HL-60/S4 treated with retinoic acid at 250 ng/mL for 4 days and 3 days (cell line): ENCODE measurements around the gene APOE.
"Not testable (repeated sequence)": the region's sequence is repeated elsewhere in the genome, so short reads cannot be mapped to it uniquely, and the experiment has no call there.

ENCODE experiments used
- in situ Hi-C: fragments of 300-500 bp; cut with MboI; formaldehyde crosslinking; loops from 2 replicates; pipeline ENCODE4 v1.7.0; 2022; ENCODE audit warnings: low sequenced_read_pairs

The APOE gene

DNA sequence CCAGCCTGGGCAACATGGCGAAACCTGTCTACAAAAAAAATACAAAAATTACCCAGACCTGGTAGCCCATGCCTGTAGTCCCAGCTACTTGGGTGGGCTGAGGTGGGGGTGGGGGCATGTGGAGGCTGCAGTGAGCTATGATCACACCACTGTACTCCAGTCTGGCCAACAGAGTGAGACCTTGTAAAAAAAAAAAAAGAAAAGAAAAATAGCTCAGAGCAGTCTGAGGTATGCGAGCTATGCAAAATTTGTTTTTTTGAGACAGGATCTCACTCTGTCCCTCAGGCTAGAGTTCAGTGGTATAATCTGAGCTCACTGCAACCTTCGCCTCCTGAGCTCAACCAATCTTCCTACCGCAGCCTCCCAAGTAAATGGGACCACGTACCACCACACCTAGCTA lies 21.7 kb upstream of the APOE start:
- in situ Hi-C loops = no loop called here

DNA sequence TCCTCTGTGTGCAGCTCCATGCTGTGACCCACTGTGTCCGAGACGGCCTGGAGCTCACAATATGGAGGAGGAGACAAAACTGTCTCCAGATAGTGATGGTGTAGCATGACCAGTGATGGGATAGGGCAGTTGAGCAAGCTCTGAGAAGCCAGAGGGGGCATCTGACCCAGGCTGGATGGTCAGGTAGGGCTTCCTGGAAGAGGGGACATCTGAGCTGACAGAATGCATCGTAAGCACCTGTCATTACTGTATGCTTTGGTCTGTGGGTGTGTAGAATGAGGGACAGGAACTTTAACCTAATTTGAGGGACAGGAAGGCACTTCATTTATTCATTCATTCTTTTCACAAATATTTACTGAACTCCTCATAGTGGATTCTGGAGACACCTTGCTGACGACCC lies 21.0 kb upstream of the APOE start:
- in situ Hi-C loops = no loop called here

DNA sequence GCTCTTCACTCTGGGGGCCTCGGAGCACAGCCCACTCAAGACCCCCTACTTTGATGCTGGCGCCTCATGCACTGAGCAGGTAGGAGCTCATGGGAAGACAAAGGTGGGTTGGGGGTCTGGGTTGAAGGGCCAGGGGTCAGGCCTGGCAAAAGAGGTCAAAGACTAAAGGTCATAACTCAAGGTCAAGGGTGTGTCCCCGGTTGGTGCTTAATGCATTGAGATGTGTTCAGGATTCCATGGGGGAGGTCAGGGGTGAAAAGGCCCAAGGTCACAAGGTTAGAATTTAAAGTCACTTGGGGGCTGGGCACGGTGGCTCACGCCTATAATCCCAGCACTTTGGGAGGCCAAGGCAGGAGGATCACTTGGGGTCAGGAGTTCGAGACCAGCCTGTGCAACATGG lies 19.5 kb upstream of the APOE start:
- in situ Hi-C loops = no loop called here

DNA sequence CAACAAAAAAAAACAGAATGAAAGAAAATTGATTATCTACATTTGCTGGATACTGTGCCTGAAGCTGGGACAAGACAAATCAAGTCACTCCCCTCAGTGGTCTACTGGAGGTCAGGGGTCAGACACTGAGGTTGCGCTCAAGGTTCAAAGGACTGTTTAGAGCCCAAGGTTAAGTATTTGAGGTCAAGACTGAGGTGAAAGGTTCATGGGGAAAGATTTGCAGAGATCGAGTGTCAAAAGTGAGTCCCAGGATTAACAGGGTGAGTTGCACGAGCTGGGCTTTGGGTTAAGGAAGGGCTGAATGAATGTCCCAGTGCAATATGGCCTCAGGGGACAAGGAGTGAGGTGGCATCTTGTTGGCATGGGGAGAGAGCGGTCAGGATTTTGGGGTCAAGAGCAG lies 17.9 kb upstream of the APOE start:
- in situ Hi-C loops = no loop called here

DNA sequence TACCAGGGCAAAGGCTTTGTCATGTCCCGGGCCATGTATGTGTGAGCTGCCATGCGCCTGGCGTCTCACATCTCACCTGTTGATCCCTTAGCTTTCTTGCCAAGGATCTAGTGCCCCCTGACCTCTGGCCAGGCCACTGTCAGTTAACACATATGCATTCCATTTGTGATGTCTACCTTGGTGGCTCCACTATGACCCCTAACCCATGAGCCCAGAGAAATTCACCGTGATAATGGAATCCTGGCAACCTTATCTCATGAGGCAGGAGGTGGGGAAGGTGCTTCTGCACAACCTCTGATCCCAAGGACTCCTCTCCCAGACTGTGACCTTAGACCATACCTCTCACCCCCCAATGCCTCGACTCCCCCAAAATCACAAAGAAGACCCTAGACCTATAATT lies 17.3 kb upstream of the APOE start:
- in situ Hi-C loops = not testable (repeated sequence)

DNA sequence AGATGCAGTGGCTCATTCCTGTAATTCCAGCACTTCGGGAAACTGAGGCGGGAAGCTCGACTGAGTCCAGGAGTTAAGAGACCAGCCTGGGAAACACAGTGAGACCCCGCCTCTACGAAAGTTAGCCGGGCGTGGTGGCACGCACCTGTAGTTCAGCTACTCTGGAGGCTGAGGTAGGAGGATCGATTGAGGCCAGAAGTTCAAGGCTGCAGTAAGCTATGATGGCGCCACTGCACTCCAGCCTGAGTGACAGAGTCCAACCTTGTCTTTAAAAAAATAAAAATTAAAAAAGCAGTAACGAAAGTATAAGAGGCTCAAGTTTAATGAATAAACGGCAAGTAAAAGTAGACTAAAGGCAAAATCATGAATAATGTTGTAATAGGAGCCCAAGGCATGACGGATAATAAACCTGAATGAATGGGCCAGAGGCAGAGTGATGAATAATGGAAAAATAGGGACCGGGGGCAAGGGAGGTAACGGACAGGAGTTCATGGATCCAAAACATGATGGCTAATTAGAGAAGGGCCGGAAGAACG lies 15.7 kb upstream of the APOE start:
- in situ Hi-C loops = no loop called here

DNA sequence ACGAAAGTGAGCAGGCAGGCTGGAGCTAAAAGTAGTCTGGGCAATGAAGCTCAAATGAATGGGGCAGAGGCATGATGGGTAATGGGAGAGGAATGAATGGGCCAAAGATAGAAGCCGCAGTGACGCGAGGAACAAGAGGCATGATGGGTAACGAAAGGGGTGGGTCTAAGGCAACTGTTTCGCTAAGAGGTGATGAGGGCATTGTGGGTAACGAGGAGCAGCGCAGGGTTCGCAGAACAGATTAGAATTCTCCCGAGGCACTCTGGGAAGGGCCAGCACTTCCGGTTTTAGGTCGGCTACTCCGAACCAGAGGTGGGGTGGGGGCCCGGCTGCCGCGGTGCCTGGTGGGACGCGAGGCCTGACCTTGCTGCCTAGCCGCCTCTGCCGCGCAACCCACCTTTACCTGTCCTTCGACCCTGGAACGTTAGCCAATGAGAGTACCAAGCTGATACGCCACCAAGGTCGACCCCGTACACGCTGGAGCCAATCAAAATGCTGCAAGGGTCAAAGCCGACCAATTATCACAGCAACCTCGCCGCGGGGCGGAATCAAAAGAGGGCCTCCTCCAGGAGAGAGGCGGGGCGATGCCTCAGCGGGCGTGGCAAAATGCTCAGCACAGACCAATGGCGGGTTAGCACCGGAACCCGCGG lies 15.1 kb upstream of the APOE start:
- in situ Hi-C loops = no loop called here

DNA sequence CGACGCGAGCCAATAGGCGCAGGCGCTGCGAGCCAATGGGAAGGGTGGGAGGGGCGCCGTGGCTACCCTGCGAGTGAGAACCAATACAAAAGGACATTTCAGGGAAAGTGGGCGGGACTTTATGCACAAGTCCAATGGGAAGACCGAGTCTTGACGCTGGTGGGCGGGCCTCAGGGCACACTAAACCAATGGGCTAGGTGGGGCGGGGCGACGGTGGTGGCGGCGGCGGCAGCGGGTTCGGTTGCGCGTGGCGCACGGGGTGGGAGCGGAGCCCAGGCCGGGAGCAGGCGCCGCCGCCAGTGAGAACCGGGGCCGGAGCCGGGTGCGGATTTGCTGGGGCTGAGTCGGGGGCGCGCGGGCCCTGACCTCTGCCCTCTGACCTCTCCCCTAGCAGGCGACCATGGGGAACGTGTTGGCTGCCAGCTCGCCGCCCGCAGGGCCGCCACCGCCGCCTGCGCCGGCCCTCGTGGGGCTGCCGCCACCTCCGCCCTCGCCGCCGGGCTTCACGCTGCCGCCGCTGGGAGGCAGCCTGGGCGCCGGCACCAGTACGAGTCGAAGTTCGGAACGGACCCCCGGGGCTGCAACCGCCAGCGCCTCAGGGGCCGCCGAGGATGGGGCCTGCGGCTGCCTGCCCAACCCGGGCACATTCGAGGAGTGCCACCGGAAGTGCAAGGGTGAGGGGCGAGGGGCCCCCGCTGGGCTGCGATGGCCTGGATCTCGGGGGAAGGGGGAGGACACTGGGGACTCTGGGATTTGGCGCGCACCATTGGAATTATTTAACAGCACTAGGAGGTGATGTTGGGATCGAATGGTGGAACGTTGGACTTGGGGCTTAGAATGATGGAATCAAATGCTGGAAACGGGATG lies 14.3 kb upstream of the APOE start, which contains the start of gene TOMM40:
Gene TOMM40, plus strand, starts transcription at position 239 of the 867 bp plus-strand sequence. Its CDS starts 162 bp downstream, at position 401.
- in situ Hi-C loops = no loop called here

DNA sequence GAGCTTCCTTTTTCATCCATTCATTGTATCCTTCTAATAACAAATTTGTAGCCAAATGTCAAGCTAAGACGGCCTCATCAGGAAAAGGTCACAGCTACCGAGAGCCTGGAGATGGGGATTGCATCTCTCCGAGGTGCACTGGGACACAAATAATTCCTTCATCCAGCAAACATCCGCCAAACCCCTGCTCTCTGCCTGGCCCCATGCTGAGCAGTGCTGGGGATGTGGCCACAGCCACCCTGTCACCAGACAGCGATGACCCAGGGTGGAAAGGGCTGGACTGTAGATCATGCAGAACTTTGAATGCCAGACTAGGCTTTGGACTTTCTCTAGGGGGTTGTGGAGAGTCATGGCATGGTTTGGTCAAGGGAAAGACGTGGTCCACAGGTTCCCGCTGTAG lies 12.7 kb upstream of the APOE start:
- in situ Hi-C loops = no loop called here

DNA sequence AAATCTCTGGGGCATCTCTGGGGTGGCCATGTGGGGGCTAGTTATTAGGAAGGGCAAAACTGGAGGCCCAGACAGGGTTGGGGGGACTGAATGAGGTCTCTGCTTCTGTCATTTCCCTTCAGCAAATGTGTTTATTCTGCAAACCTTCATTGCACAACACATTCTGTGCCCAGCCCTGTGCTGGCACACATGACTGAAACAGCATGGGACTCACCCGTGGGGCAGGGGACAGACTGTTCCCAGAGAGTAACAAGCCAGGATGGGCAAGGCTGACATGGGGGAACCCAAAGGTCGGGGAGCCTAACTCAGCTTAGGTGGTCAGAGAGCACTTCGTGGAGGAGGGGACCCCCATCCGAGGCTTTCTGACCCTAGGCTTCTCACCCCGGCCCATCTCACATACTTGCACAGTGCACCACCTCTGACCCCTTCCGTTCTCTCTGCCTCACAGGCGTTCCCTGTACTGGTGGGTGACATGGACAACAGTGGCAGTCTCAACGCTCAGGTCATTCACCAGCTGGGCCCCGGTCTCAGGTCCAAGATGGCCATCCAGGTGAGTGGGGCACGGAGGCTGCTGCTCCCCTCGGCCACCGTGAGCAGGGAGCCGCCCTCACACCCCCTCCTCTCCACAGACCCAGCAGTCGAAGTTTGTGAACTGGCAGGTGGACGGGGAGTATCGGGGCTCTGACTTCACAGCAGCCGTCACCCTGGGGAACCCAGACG lies 12.1 kb upstream of the APOE start:
- in situ Hi-C loops = no loop called here

DNA sequence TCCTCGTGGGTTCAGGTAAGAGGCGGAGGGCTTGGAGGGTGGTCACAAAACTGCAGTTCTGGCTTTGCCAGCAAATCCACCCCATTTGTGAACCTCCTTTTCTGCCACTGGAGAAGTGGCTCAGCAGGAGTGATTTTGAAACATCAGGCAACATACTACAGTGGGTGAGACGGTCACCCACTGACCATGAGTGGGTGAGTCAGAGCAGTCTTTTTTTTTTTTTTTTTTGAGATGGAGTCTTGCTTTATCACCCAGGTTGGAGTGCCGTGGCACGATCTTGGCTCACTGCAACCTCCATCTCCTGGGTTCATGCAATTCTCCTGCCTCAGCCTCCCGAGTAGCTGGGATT lies 11.6 kb upstream of the APOE start:
- in situ Hi-C loops = no loop called here

DNA sequence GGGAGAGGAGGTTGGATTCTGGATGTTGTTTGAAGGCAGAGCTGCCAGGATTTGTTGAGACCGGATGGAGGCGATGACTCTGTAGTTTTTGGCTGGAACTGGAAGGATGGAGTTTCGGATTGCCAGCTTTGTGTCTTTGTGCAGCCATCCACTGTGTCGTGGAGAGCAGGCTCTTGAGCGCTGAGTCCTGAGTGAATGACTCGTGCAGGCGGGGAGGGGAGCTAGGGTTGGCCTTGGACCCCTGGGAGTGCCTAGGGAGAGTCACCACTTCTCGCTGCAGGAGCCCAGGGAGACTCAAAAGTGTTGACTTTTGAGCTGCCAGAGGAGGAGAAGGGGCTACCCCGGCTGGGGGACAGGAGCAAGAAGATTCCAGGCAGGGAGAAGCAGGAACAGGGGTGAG lies 10.7 kb upstream of the APOE start:
- in situ Hi-C loops = no loop called here

DNA sequence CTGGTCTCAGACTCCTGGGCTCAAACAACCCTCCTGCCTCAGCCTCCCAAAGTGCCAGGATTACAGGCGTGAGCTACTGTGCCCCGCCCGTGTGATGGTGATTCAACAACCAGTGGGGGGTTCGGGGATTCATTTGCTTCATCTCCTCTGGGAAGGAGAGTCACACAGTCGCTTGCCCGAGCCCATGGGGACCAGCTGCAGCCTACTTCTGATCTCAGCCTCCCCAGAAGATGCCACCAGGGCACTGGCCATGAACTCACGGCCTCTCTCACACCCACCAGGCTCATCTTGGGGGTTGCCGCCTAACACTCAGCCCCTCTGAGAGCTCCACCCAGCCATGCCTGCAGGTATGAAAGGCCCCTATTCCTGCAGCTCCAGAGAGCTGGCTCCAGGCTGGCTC lies 7.8 kb upstream of the APOE start:
- in situ Hi-C loops = no loop called here

DNA sequence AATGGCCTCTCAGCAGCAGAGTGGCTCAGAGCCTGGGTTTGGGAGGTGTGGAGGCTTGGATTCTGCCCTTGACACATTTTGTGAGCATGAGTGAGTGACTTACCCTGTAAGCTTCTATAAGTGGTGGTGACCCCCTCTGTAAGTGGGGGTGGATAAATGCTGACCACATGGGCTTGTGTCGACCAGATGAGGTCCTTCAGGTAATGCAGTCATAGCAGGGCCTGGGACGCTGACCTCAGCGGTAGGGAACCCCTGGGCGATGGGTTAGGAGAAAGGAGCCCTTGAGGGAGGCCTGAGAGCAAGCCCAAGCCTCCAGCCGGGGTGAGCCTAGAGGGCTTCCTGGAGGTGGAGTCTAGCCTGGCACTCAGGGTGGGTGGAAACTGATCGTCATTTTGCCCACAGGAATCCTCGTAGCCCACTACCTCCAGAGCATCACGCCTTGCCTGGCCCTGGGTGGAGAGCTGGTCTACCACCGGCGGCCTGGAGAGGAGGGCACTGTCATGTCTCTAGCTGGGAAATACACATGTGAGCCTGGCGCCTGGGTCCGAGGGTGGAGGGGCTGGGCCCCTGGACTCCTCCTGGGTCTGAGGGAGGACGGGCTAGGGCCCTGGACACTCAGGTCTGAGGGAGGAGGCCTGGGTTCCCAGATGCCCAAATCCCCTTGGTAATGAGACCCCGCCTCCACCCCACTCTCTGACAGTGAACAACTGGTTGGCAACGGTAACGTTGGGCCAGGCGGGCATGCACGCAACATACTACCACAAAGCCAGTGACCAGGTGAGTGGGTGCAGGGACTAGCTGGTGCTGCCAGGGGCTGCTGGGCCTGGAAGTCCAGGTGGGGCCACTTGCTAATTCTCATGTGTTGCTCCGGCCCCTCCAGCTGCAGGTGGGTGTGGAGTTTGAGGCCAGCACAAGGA lies 5.0 kb upstream of the APOE start:
- in situ Hi-C loops = no loop called here

DNA sequence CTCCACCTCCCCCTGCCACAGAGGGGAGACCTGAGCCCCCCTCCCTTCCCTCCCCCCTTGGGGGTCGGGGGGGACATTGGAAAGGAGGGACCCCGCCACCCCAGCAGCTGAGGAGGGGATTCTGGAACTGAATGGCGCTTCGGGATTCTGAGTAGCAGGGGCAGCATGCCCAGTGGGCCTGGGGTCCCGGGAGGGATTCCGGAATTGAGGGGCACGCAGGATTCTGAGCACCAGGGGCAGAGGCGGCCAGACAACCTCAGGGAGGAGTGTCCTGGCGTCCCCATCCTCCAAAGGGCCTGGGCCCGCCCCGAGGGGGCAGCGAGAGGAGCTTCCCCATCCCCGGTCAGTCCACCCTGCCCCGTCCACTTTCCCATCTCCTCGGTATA lies 2.4 kb upstream of the APOE start:
- in situ Hi-C loops = no loop called here

DNA sequence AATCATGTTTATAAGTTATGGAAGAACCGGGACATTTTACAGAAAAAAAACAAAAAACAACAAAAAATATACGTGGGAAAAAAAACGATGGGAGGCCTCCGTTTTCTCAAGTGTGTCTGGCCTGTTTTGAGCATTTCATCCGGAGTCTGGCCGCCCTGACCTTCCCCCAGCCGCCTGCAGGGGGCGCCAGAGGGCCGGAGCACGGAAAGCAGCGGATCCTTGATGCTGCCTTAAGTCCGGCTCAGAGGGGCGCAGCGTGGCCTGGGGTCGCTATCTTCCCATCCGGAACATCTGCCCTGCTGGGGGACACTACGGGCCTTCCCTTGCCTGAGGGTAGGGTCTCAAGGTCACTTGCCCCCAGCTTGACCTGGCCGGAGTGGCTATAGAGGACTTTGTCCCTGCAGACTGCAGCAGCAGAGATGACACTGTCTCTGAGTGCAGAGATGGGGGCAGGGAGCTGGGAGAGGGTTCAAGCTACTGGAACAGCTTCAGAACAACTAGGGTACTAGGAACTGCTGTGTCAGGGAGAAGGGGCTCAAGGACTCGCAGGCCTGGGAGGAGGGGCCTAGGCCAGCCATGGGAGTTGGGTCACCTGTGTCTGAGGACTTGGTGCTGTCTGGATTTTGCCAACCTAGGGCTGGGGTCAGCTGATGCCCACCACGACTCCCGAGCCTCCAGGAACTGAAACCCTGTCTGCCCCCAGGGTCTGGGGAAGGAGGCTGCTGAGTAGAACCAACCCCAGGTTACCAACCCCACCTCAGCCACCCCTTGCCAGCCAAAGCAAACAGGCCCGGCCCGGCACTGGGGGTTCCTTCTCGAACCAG lies 1.8 kb upstream of the APOE start:
- in situ Hi-C loops = no loop called here

DNA sequence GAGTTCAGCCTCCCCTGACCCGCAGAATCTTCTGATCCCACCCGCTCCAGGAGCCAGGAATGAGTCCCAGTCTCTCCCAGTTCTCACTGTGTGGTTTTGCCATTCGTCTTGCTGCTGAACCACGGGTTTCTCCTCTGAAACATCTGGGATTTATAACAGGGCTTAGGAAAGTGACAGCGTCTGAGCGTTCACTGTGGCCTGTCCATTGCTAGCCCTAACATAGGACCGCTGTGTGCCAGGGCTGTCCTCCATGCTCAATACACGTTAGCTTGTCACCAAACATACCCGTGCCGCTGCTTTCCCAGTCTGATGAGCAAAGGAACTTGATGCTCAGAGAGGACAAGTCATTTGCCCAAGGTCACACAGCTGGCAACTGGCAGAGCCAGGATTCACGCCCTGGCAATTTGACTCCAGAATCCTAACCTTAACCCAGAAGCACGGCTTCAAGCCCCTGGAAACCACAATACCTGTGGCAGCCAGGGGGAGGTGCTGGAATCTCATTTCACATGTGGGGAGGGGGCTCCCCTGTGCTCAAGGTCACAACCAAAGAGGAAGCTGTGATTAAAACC lies 1.1 kb upstream of the APOE start:
- in situ Hi-C loops = no loop called here

DNA sequence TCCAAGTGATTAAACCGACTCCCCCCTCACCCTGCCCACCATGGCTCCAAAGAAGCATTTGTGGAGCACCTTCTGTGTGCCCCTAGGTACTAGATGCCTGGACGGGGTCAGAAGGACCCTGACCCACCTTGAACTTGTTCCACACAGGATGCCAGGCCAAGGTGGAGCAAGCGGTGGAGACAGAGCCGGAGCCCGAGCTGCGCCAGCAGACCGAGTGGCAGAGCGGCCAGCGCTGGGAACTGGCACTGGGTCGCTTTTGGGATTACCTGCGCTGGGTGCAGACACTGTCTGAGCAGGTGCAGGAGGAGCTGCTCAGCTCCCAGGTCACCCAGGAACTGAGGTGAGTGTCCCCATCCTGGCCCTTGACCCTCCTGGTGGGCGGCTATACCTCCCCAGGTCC lies 2.0 kb downstream of the APOE start:
- in situ Hi-C loops = no loop called here

DNA sequence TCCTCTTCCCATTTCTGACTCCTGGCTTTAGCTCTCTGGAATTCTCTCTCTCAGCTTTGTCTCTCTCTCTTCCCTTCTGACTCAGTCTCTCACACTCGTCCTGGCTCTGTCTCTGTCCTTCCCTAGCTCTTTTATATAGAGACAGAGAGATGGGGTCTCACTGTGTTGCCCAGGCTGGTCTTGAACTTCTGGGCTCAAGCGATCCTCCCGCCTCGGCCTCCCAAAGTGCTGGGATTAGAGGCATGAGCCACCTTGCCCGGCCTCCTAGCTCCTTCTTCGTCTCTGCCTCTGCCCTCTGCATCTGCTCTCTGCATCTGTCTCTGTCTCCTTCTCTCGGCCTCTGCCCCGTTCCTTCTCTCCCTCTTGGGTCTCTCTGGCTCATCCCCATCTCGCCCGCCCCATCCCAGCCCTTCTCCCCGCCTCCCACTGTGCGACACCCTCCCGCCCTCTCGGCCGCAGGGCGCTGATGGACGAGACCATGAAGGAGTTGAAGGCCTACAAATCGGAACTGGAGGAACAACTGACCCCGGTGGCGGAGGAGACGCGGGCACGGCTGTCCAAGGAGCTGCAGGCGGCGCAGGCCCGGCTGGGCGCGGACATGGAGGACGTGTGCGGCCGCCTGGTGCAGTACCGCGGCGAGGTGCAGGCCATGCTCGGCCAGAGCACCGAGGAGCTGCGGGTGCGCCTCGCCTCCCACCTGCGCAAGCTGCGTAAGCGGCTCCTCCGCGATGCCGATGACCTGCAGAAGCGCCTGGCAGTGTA lies 2.7 kb downstream of the APOE start:
- in situ Hi-C loops = no loop called here
